Measurements from ENCODE around the gene S1PR2.

GRCh38 chr19:10269333-10270179 is 38.4 kb upstream of the S1PR2 start:
- TF ChIP-seq E2F5 (CRISPR knock-in tag; IDR thresholded peaks at IDR 0.05) (no peak), CTCF (IDR thresholded peaks at IDR 0.05 in 2 of 3, conservative IDR thresholded peaks at IDR 0.05 in 1 of 3; ENCODE audit: insufficient read depth in 2 of 3, low read depth in 1 of 3, low read length in 3 of 3) (peak; percentile 94 to 98 (median 95)), HCFC1 (IDR thresholded peaks at IDR 0.05; ENCODE audit: low read depth, low read length) (0 out of 2 replicates have a peak, but pooled peaks have one; percentile 6), TAF15 (IDR thresholded peaks at IDR 0.05; ENCODE audit: low read depth, low read length) (no peak), ZZZ3 (IDR thresholded peaks at IDR 0.05) (no peak), KDM1A (IDR thresholded peaks at IDR 0.05) (peak in 1 of 2 experiments; percentile 57; a peak in 1 of 4 replicates), ZBTB5 (IDR thresholded peaks at IDR 0.05) (no peak)

Measured in K562 (cell line).